ENCODE measurements around the gene C1orf210.

C1orf210 gene

GRCh38 chr1:43304771-43305300 lies 19.5 kb upstream of the C1orf210 start:
- H3K27ac ChIP-seq (ENCODE audit: insufficient read depth, low read depth, low read length, poor library complexity, severe bottlenecking), result no peak overlapping the region
- no peak overlapping the region for H3K4me3 ChIP-seq (ENCODE audit: insufficient read depth, low read depth, low read length)
- WGBS, 2 experiments, result 95 to 96% methylated on average over 46 of the region's 46 CpGs
- H3K27me3 ChIP-seq (ENCODE audit: control insufficient read depth, insufficient read depth, low read length, poor library complexity, severe bottlenecking), result no peaks in the 10 kb centered on the region
- H3K36me3 ChIP-seq (ENCODE audit: control insufficient read depth, insufficient read depth, low read length), result no peaks in the 10 kb centered on the region
- no peaks in the 10 kb centered on the region for H3K4me1 ChIP-seq (ENCODE audit: control insufficient read depth, insufficient read depth, low read length)
- H3K9me3 ChIP-seq (ENCODE audit: control insufficient read depth, low read length), result no peaks in the 10 kb centered on the region

- Histone ChIP-seq H3K4me3 (ENCODE audit: insufficient read depth, low read depth, low read length) (no peak overlapping the region), H3K36me3 (ENCODE audit: control insufficient read depth, insufficient read depth, low read length) (no peaks in the 10 kb centered on the region)
These were observed 18.9 kb upstream of the C1orf210 start for GRCh38 chr1:43304314-43304681.

GRCh38 chr1:43303471-43304313 lies 18.3 kb upstream of the C1orf210 start:
- Histone ChIP-seq H3K27me3 (ENCODE audit: control insufficient read depth, insufficient read depth, low read length, poor library complexity, severe bottlenecking) (no peaks in the 10 kb centered on the region), H3K4me3 (ENCODE audit: insufficient read depth, low read depth, low read length) (no peak overlapping the region), H3K27ac (ENCODE audit: insufficient read depth, low read depth, low read length, poor library complexity, severe bottlenecking) (no peak overlapping the region), H3K9me3 (ENCODE audit: control insufficient read depth, low read length) (no peaks in the 10 kb centered on the region), H3K4me1 (ENCODE audit: control insufficient read depth, insufficient read depth, low read length) (no peaks in the 10 kb centered on the region), H3K36me3 (ENCODE audit: control insufficient read depth, insufficient read depth, low read length) (no peaks in the 10 kb centered on the region)
- 91% methylated on average over 8 of the region's 8 CpGs for WGBS, 2 experiments

More at GRCh38 chr1:43304314-43304681, 18.9 kb upstream of the C1orf210 start:
- 85 to 87% methylated on average over 8 of the region's 8 CpGs for WGBS, 2 experiments
- Histone ChIP-seq H3K4me1 (ENCODE audit: control insufficient read depth, insufficient read depth, low read length) (no peaks in the 10 kb centered on the region), H3K27ac (ENCODE audit: insufficient read depth, low read depth, low read length, poor library complexity, severe bottlenecking) (no peak overlapping the region), H3K27me3 (ENCODE audit: control insufficient read depth, insufficient read depth, low read length, poor library complexity, severe bottlenecking) (no peaks in the 10 kb centered on the region), H3K9me3 (ENCODE audit: control insufficient read depth, low read length) (no peaks in the 10 kb centered on the region)

GRCh38 chr1:43302721-43303470 lies 17.5 kb upstream of the C1orf210 start:
- H3K27me3 ChIP-seq (ENCODE audit: control insufficient read depth, insufficient read depth, low read length, poor library complexity, severe bottlenecking), result no peaks in the 10 kb centered on the region
- H3K9me3 ChIP-seq (ENCODE audit: control insufficient read depth, low read length), result no peaks in the 10 kb centered on the region
- H3K27ac ChIP-seq (ENCODE audit: insufficient read depth, low read depth, low read length, poor library complexity, severe bottlenecking), result no peak overlapping the region
- no peaks in the 10 kb centered on the region for H3K36me3 ChIP-seq (ENCODE audit: control insufficient read depth, insufficient read depth, low read length)
- no peaks in the 10 kb centered on the region for H3K4me1 ChIP-seq (ENCODE audit: control insufficient read depth, insufficient read depth, low read length)
- no peak overlapping the region for H3K4me3 ChIP-seq (ENCODE audit: insufficient read depth, low read depth, low read length)
- 88 to 91% methylated on average over 7 of the region's 7 CpGs for WGBS, 2 experiments

GRCh38 chr1:43302201-43302600 lies 16.8 kb upstream of the C1orf210 start:
- Histone ChIP-seq H3K36me3 (ENCODE audit: control insufficient read depth, insufficient read depth, low read length) (no peaks in the 10 kb centered on the region), H3K27me3 (ENCODE audit: control insufficient read depth, insufficient read depth, low read length, poor library complexity, severe bottlenecking) (no peaks in the 10 kb centered on the region), H3K9me3 (ENCODE audit: control insufficient read depth, low read length) (no peaks in the 10 kb centered on the region), H3K27ac (ENCODE audit: insufficient read depth, low read depth, low read length, poor library complexity, severe bottlenecking) (no peak overlapping the region), H3K4me3 (ENCODE audit: insufficient read depth, low read depth, low read length) (no peak overlapping the region), H3K4me1 (ENCODE audit: control insufficient read depth, insufficient read depth, low read length) (no peaks in the 10 kb centered on the region)
- WGBS, 2 experiments, result 85 to 92% methylated on average over 1 of the region's 1 CpG

- Histone ChIP-seq H3K27ac (ENCODE audit: insufficient read depth, low read depth, low read length, poor library complexity, severe bottlenecking) (no peak within 1 kb of the TSS), H3K36me3 (ENCODE audit: control insufficient read depth, insufficient read depth, low read length) (no peaks in the 10 kb centered on the region), H3K27me3 (ENCODE audit: control insufficient read depth, insufficient read depth, low read length, poor library complexity, severe bottlenecking) (no peaks in the 10 kb centered on the region), H3K4me1 (ENCODE audit: control insufficient read depth, insufficient read depth, low read length) (peaks cover 7% of the 10 kb centered on the region), H3K9me3 (ENCODE audit: control insufficient read depth, low read length) (no peaks in the 10 kb centered on the region), H3K4me3 (ENCODE audit: insufficient read depth, low read depth, low read length) (no peak within 1 kb of the TSS)
- 87 to 88% methylated on average over 7 to 10 of the region's 10 CpGs for WGBS, 2 experiments
These were observed 15.2 kb upstream of the C1orf210 start, which contains the start of gene TIE1 for GRCh38 chr1:43300378-43301094. TSS of gene TIE1 (plus strand) at chr1:43300982. CDS start at chr1:43301072, 90 bp downstream.

GRCh38 chr1:43299101-43299500 lies 13.7 kb upstream of the C1orf210 start:
- Histone ChIP-seq H3K4me1 (ENCODE audit: control insufficient read depth, insufficient read depth, low read length) (peaks cover 18% of the 10 kb centered on the region), H3K36me3 (ENCODE audit: control insufficient read depth, insufficient read depth, low read length) (no peaks in the 10 kb centered on the region), H3K27ac (ENCODE audit: insufficient read depth, low read depth, low read length, poor library complexity, severe bottlenecking) (no peak overlapping the region)

GRCh38 chr1:43298055-43298454 lies 12.7 kb upstream of the C1orf210 start:
- H3K4me1 ChIP-seq (ENCODE audit: control insufficient read depth, insufficient read depth, low read length), result peaks cover 18% of the 10 kb centered on the region
- H3K9me3 ChIP-seq (ENCODE audit: control insufficient read depth, low read length), result no peaks in the 10 kb centered on the region
- H3K4me3 ChIP-seq (ENCODE audit: insufficient read depth, low read depth, low read length), result no peak overlapping the region
- H3K36me3 ChIP-seq (ENCODE audit: control insufficient read depth, insufficient read depth, low read length), result no peaks in the 10 kb centered on the region
- 100% methylated on average over 1 of the region's 1 CpG for WGBS, 2 experiments
- H3K27ac ChIP-seq (ENCODE audit: insufficient read depth, low read depth, low read length, poor library complexity, severe bottlenecking), result no peak overlapping the region
- H3K27me3 ChIP-seq (ENCODE audit: control insufficient read depth, insufficient read depth, low read length, poor library complexity, severe bottlenecking), result no peaks in the 10 kb centered on the region

More at GRCh38 chr1:43299101-43299500, 13.7 kb upstream of the C1orf210 start:
- Histone ChIP-seq H3K27me3 (ENCODE audit: control insufficient read depth, insufficient read depth, low read length, poor library complexity, severe bottlenecking) (no peaks in the 10 kb centered on the region), H3K4me3 (ENCODE audit: insufficient read depth, low read depth, low read length) (no peak overlapping the region), H3K9me3 (ENCODE audit: control insufficient read depth, low read length) (no peaks in the 10 kb centered on the region)

GRCh38 chr1:43296207-43296606 lies 10.8 kb upstream of the C1orf210 start:
- H3K27ac ChIP-seq (ENCODE audit: insufficient read depth, low read depth, low read length, poor library complexity, severe bottlenecking), result no peak overlapping the region
- no peak overlapping the region for H3K4me3 ChIP-seq (ENCODE audit: insufficient read depth, low read depth, low read length)
- WGBS, 2 experiments, result 80 to 89% methylated on average over 1 of the region's 1 CpG
- H3K4me1 ChIP-seq (ENCODE audit: control insufficient read depth, insufficient read depth, low read length), result peaks cover 18% of the 10 kb centered on the region
- no peaks in the 10 kb centered on the region for H3K36me3 ChIP-seq (ENCODE audit: control insufficient read depth, insufficient read depth, low read length)
- no peaks in the 10 kb centered on the region for H3K9me3 ChIP-seq (ENCODE audit: control insufficient read depth, low read length)
- H3K27me3 ChIP-seq (ENCODE audit: control insufficient read depth, insufficient read depth, low read length, poor library complexity, severe bottlenecking), result no peaks in the 10 kb centered on the region

All from ectodermal cell (in vitro differentiated cells).